ENCODE measurements around the gene CDH11.

The CDH11 gene

GRCh38 chr16:65117811-65118448 lies 3.9 kb downstream of the CDH11 start:
- no peak for DNase-seq (ENCODE audit: low read depth)

DNA sequence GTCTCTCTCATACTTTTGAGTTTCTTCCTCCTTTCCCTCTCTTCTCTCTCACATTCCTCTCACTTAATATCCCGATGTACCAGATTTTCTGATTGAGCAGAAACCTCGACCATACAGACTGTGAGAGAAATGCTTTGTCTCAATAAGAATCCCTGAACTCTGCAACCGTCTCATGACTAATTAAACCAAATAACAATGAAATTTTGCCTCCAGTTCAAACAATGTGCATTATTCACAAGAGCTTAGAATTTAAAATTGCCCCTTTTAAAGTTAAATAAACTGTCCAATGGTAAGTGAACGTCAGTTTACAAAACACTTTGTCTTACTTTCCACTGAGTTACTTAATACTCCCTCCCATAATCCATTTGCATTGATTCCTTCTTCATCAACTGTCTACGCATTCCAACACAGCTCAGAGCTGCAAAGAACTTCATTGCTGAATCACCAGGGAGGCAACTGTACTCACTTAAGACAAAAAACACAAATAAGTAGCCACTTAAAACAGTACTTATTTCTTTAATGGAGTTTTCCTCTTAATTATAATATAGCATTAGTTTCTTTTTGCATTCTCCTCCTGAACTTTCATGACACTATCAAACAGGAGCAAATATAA lies 4.9 kb downstream of the CDH11 start:
- no peak for DNase-seq (ENCODE audit: low read depth)

- no peak for DNase-seq (ENCODE audit: low read depth)
Measured at GRCh38 chr16:65116216-65116615, 5.6 kb downstream of the CDH11 start.

- DNase-seq (ENCODE audit: low read depth) = no peak
Measured at GRCh38 chr16:65114527-65114926, 7.3 kb downstream of the CDH11 start.

DNA sequence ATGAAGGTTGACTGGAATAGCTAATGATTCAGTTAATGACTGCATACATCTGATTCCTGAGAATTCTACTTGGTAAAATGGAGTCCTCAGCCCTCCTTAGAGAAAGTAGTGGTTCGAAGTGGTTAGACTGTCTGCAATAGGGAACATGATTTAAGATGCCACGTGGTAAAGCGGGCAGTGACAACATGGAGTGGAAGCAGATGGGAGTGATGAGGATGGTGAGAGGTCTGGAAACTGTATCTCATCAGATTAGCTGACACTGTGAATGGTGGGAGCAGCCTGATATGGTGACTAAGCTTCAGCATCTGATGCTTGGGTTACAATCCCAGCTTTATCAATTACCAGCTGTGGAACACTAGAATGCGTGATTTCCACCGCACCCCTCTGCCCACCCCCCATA lies 8.4 kb downstream of the CDH11 start:
- no peak for DNase-seq (ENCODE audit: low read depth)

GRCh38 chr16:65111306-65111705 lies 10.6 kb downstream of the CDH11 start:
- no peak for DNase-seq (ENCODE audit: low read depth)

GRCh38 chr16:65106757-65107156 lies 15.1 kb downstream of the CDH11 start:
- DNase-seq (ENCODE audit: low read depth) = no peak

DNA sequence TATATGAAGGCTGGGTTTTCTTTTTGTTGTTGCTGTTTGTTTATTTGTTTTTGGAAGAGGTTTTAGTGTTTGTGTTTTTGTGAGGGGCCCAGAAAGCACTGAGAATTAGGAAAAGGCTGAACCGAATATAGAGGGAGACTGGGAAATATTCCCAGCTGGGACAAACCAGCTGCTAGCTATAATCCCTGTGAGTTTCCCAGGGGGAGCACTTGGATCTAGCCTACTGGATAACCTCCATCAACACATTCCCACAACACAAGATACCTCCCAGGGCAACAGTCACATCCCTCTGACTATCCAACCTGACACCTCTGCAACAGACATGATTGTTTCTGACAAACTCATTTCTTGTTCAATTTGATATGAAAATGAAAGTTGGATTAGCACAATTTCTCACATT lies 16.7 kb downstream of the CDH11 start:
- DNase-seq (ENCODE audit: low read depth) = no peak

DNA sequence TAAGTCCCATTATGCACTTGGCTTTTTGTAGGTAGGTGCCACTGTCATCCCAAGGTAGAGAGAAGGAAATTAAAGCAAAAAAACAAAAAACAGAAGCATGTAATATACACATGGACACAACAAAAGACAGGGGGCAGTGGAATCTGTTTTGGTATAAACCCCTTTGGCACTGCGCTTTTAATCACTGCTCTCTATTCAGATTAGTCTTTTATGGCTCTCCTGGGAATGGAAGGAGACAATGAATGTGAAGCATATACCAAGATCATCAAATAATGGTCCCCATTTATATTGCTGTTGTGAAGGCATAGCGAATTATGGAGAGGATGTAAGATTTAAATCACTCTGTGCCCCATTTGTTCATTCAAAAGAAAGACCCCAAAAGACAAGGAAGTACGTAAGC lies 17.4 kb downstream of the CDH11 start:
- DNase-seq (ENCODE audit: low read depth) = no peak

DNA sequence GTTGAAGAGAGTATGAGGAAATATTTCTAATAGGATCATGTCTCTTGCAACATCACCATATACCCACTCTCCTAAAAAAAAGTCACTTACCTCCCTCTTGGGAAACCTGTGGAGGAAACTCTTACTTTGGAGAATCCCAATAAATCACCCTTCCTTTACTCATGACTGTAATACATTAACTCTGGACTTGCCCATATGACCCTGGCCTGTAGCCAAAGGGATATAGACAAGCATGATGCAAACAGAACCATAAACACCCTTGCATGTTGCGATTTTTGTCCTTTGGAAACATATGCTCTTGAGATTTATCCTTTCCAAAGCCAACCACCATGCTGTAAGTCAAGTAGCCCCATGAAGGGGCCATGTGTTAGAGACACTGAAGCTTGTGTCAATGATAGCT lies 19.5 kb downstream of the CDH11 start:
- DNase-seq (ENCODE audit: low read depth) = no peak

- DNase-seq (ENCODE audit: low read depth) = no peak
Measured at GRCh38 chr16:65101009-65101408, 20.9 kb downstream of the CDH11 start.

GRCh38 chr16:65099607-65100006 lies 22.3 kb downstream of the CDH11 start:
- no peak for DNase-seq (ENCODE audit: low read depth)

DNA sequence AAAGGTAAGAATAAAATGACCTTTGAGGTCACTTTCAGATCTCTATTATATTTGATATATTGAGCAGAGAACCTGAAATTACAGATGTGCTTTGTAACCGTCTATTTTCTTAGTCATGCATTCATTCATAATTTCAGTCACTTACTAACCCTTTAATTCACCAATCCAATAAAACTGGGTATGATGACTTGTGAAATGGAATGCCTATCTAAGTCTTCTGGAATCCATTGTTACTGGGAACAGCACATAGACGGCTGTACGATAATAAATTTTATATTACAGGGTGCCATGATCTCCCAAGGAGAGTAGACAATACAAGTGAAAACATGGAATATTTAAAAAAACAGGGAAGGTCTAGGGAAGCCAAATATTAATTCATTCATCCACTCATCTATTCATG lies 22.9 kb downstream of the CDH11 start:
- no peak for DNase-seq (ENCODE audit: low read depth)

DNA sequence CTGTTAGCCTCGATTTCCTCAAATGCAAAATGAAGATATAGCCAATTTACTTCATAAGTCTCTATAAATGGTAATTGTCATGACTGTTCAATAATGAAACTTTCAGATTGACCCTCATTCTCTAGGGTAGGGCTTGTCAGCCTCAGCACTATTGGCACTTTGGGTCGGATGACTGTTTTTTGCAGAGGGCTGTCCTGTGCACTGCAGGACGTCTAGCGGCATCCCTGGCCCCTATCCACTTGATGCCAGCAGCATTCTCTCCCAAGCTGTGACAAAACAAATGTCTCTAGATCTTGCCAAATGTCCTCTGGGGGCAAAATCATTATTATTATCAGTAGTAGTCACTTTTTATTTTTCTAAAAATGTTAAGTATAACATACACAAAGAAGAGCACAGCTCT lies 24.6 kb downstream of the CDH11 start:
- no peak for DNase-seq (ENCODE audit: low read depth)

- DNase-seq (ENCODE audit: low read depth) = no peak
Measured at GRCh38 chr16:65095906-65096305, 26.0 kb downstream of the CDH11 start.

- DNase-seq (ENCODE audit: low read depth) = no peak
Measured at GRCh38 chr16:65095090-65095728, 26.7 kb downstream of the CDH11 start.

GRCh38 chr16:65094009-65094408 lies 27.9 kb downstream of the CDH11 start:
- DNase-seq (ENCODE audit: low read depth) = no peak

DNA sequence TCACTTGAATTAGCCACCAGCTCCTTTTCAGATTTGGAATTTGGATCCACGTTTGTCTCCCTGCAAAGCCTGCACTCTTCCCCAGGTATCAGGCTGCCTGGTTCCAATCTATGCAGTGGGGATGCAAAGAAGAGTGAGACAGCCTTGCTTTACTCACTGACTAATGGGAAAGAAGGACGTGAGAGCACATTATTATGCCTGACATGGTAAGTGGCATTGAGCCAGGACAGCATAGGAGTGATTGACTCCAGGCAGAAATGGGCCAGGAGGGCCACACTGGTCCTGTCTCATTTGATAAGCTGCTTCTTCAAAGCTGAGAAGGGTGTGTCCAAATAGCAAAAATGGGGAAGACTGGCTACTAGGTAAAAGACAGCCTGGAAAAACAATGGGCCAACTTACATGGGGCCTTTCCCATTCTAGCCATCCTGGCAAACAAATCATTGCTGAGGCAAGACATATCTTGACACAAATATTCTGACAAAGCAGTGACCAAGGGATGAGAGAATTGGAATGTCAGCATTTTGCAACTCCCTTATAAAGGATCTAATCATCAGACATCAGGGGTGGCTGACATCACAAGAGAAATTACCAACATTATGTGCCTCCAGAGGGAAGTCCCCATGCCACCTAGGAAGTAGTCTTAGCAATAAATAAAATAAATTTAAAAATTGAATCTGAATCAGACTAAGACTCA lies 38.6 kb downstream of the CDH11 start:
- no peak for DNase-seq (ENCODE audit: low read depth)

GRCh38 chr16:65079549-65079948 lies 42.3 kb downstream of the CDH11 start:
- no peak for DNase-seq (ENCODE audit: low read depth)

GRCh38 chr16:65077181-65077580 lies 44.7 kb downstream of the CDH11 start:
- DNase-seq (ENCODE audit: low read depth) = no peak

DNA sequence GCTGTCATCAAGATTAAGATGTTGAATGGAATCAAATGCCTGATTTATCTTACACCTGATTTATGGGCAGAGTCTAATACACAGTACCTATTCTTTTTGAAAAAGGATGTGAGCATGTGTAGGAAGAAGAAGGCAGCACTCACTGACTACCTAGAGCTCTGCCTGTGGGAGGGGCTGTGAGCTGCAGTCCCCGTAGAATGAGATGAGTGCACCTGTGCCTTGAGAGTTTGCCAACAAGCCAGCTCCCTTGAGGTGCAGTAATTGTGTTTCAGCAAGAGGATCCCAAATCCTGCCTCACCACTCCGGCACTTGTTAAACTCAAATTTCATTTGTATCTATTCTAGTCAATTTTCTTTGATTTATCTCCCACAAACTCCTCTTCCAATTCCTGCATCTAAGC lies 46.0 kb downstream of the CDH11 start:
- no peak for DNase-seq (ENCODE audit: low read depth)

DNA sequence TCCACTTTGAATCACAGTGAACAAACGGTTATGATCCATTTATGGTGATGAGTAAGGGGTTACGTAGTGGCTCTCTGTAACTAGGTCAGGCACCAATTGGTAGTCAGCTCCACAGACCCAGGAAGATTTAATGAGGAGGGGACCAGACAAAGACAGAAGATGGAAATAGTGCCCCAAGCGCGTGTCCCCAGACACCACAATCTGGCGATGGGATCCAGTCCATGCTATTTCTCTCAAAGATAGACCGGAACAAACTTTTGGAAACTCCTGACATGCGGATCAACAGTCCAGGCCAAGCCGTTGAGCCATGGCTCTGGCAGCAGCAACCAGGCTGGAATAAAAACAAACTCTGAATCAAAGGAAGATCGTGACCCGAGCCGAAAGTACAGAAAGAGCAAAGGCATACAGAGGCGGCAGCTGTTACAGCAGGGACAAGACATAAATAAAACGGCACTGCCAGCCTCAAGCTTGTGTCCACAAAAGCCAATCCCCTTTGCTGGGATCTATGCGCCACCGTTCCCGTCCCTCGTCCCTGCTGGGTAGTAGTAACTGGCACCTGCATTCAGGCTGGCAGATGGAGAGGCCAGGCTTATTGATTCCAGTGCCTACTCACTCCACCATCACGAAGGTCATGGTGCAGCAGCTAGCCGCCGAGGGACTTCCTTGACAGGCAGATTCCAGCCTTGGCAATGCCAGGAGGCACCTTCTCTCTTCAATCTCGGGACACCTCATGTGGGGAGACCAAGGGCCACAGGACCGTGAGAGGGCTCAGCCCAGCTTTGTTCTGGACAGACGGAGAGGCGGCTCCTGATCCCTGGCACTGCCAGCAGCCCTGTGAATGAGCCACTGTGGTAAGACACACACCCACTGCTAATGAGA lies 50.2 kb downstream of the CDH11 start:
- no peak for DNase-seq (ENCODE audit: low read depth)
